ENCODE results near the gene IFT52.
"Not testable (repeated sequence)": the region's sequence is repeated elsewhere in the genome, so short reads cannot be mapped to it uniquely, and the experiment has no call there.

DNA sequence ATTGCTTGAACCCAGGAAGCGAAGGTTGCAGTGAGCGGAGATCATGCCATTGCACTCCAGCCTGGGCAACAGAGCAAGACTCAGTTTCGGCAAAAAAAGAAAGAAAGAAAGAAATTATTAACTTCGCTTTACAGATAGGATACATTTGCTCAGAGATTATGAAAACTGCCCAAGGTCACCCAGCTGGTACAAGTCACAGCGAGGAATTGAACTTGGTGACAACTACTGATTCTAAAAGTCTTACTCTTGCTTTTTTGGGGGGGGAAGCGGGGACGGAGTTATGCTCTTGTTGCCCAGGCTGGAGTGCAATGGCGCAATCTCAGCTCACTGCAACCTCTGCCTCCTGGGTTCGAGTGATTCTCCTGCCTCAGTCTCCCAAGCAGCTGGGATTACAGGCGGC lies 2.2 kb upstream of the IFT52 start:
- TF ChIP-seq RAD21 (IDR thresholded peaks at IDR 0.05 in 1 of 2, conservative IDR thresholded peaks at IDR 0.05 in 1 of 2; ENCODE audit: low read depth in 2 of 2, low read length in 2 of 2); MAFK (IDR thresholded peaks at IDR 0.05; ENCODE audit: low read depth, low read length); TAF1 (IDR thresholded peaks at IDR 0.05; ENCODE audit: low read depth, low read length); SUZ12 (IDR thresholded peaks at IDR 0.05; ENCODE audit: low read length); SP1 (IDR thresholded peaks at IDR 0.05; ENCODE audit: low read depth, low read length); TAF7 (optimal IDR thresholded peaks at IDR 0.05; ENCODE audit: borderline replicate concordance, low read depth, low read length); FOSL1 (IDR thresholded peaks at IDR 0.05; ENCODE audit: insufficient read depth, low read depth, low read length); YY1 (IDR thresholded peaks at IDR 0.05; ENCODE audit: low read depth, low read length); POLR2A (IDR thresholded peaks at IDR 0.05; ENCODE audit: control extremely low read depth in 1 of 2, low read depth in 2 of 2, low read length in 2 of 2); POLR2AphosphoS5 (IDR thresholded peaks at IDR 0.05; ENCODE audit: low read depth, low read length); JUN (IDR thresholded peaks at IDR 0.05; ENCODE audit: low read depth, low read length): not testable (repeated sequence)
- TF ChIP-seq, protein P1, sequence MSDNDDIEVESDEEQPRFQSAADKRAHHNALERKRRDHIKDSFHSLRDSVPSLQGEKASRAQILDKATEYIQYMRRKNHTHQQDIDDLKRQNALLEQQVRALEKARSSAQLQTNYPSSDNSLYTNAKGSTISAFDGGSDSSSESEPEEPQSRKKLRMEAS (IDR thresholded peaks at IDR 0.05): not testable (repeated sequence)
- TF ChIP-seq, protein P2, sequence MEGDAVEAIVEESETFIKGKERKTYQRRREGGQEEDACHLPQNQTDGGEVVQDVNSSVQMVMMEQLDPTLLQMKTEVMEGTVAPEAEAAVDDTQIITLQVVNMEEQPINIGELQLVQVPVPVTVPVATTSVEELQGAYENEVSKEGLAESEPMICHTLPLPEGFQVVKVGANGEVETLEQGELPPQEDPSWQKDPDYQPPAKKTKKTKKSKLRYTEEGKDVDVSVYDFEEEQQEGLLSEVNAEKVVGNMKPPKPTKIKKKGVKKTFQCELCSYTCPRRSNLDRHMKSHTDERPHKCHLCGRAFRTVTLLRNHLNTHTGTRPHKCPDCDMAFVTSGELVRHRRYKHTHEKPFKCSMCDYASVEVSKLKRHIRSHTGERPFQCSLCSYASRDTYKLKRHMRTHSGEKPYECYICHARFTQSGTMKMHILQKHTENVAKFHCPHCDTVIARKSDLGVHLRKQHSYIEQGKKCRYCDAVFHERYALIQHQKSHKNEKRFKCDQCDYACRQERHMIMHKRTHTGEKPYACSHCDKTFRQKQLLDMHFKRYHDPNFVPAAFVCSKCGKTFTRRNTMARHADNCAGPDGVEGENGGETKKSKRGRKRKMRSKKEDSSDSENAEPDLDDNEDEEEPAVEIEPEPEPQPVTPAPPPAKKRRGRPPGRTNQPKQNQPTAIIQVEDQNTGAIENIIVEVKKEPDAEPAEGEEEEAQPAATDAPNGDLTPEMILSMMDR (IDR thresholded peaks at IDR 0.05; ENCODE audit: control extremely low read depth in 1 of 3, insufficient read depth in 1 of 3, low read depth in 1 of 3, low read length in 3 of 3): not testable (repeated sequence)

All from H1 (cell line).